Natural killer cell (primary cell): ENCODE data around the gene ATP2A1. TPM values are rescaled to one million over a fixed set of nuclear protein-coding genes. Genes with fewer than 3 reads are reported as not detected.
A peak's percentile ranks its signal among the peaks of the same experiment; 100 is the strongest.

Experiments
- ATAC-seq, 3 donors: fragments of 150-1000 bp in 2 of 3; fragments of 200-7000 bp in 1 of 3; cut with Tn5 transposase; 1 replicate in 1 of 3; 2 replicates in 2 of 3; pipeline ENCODE4 v1.10.0; 2021; ENCODE audit warnings: mild to moderate bottlenecking in 2 of 3, moderate library complexity in 2 of 3
- DNase-seq, 2 donors: peaks; one replicate each; pipeline versions ENCODE4 v3.0.0 to v3.0.0-alpha.2; 2013 to 2021; ENCODE audit warnings: mixed read lengths in 1 of 2
- H3K27ac ChIP-seq: one replicate; pipeline ENCODE4 v1.5.1; 2013; ENCODE audit warnings: mild to moderate bottlenecking, low read length
- H3K27me3 ChIP-seq: one replicate; pipeline ENCODE4 v1.6.1; 2013; ENCODE audit warnings: low read length; ENCODE audit not compliant: control insufficient read depth, insufficient read depth
- H3K36me3 ChIP-seq: one replicate; pipeline ENCODE4 v1.6.1; 2013; ENCODE audit warnings: low read length; ENCODE audit not compliant: control insufficient read depth, insufficient read depth
- H3K4me1 ChIP-seq: one replicate; pipeline ENCODE4 v1.6.1; 2013; ENCODE audit warnings: low read length; ENCODE audit not compliant: control insufficient read depth, insufficient read depth
- H3K4me3 ChIP-seq: one replicate; pipeline ENCODE4 v1.5.1; 2013; ENCODE audit warnings: low read length
- H3K9me3 ChIP-seq: one replicate; pipeline ENCODE4 v1.6.1; 2013; ENCODE audit warnings: low read length; ENCODE audit not compliant: control insufficient read depth, insufficient read depth
- H3K27ac Mint-ChIP-seq, 2 donors: one replicate each; pipeline ENCODE4 v1.8.0; 2022; ENCODE audit warnings: mild to moderate bottlenecking in 2 of 2, mixed read lengths in 2 of 2, moderate library complexity in 1 of 2
- H3K27me3 Mint-ChIP-seq, 2 donors: one replicate each; pipeline ENCODE4 v1.8.0; 2022; ENCODE audit warnings: low read depth in 2 of 2, mixed read lengths in 2 of 2
- H3K36me3 Mint-ChIP-seq: one replicate; pipeline ENCODE4 v1.8.0; 2022; ENCODE audit warnings: mixed read lengths
- H3K4me1 Mint-ChIP-seq, 2 donors: one replicate each; pipeline ENCODE4 v1.8.0; 2022; ENCODE audit warnings: mixed read lengths in 2 of 2
- H3K4me3 Mint-ChIP-seq: one replicate; pipeline ENCODE4 v1.8.0; 2022; ENCODE audit warnings: mild to moderate bottlenecking, moderate library complexity, mixed read lengths
- H3K9me3 Mint-ChIP-seq, 2 donors: one replicate each; pipeline ENCODE4 v1.8.0; 2022; ENCODE audit warnings: mixed read lengths in 2 of 2
- WGBS: methylation state at CpG from one replicate; pipeline ENCODE4 v1.1.7; 2013; ENCODE audit warnings: missing lambda C conversion rate; ENCODE audit not compliant: insufficient coverage; 5-methylcytosine and 5-hydroxymethylcytosine counted together
- intact Hi-C: fragments of 100-400 bp; cut with micrococcal nuclease; formaldehyde crosslinking; loops from one replicate; pipeline ENCODE4 v1.14.2; 2022
- total RNA-seq, 4 donors: library from RNA; stranded (reverse); fragments of 120-200 nt in 1 of 4; gene quantifications; one replicate each; pipeline versions ENCODE4 v1.2.3 to v1.2.4, GENCODE V29; 2013 to 2022
- TF ChIP-seq, protein P1 (sequence below): fragments of 200-600 bp; IDR thresholded peaks from one replicate; pipeline ENCODE4 v1.8.0; 2022; ENCODE audit warnings: antibody characterized with exemption

The ATP2A1 gene
- total RNA-seq, 3 donors from 2014 or later (not counting 1 experiment from before 2014, with no cell fraction given): 0.75 to 2.5 (median 1.3) TPM

DNA sequence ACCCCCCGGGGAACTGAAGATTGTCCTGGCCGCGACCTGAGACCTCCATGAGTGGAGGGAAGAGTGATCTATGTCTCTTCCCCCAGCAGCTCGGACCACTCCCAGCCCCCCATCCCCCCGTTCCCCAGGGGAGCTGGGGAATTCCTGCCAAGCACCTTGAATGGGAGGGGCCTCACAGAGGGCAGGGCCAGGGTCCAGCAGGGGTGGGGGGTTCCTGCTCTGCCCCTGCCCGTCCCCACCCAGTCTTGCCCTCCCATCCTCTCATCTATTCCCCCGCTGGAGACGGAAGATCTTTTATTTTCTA, 41.6 kb upstream of the ATP2A1 start:
- Histone ChIP-seq H3K9me3 (no peaks in the 10 kb centered on the region), H3K36me3 (peaks cover 59% of the 10 kb centered on the region), H3K4me1 (no peaks in the 10 kb centered on the region), H3K27me3 (no peaks in the 10 kb centered on the region), H3K27ac (no peak overlapping the region), H3K4me3 (no peak overlapping the region)
- TF ChIP-seq, protein P1, sequence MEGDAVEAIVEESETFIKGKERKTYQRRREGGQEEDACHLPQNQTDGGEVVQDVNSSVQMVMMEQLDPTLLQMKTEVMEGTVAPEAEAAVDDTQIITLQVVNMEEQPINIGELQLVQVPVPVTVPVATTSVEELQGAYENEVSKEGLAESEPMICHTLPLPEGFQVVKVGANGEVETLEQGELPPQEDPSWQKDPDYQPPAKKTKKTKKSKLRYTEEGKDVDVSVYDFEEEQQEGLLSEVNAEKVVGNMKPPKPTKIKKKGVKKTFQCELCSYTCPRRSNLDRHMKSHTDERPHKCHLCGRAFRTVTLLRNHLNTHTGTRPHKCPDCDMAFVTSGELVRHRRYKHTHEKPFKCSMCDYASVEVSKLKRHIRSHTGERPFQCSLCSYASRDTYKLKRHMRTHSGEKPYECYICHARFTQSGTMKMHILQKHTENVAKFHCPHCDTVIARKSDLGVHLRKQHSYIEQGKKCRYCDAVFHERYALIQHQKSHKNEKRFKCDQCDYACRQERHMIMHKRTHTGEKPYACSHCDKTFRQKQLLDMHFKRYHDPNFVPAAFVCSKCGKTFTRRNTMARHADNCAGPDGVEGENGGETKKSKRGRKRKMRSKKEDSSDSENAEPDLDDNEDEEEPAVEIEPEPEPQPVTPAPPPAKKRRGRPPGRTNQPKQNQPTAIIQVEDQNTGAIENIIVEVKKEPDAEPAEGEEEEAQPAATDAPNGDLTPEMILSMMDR: no peak
- ATAC-seq (no peak), DNase-seq (no peak)
- Mint-ChIP-seq H3K4me3 (no peak overlapping the region), H3K27ac (no peak overlapping the region), H3K4me1 (peaks cover 6 to 25% of the 10 kb centered on the region in 2 donors), H3K36me3 (peaks cover 20% of the 10 kb centered on the region), H3K9me3 (no peaks in the 10 kb centered on the region), H3K27me3 (no peaks in the 10 kb centered on the region)
- 89% methylated on average over 4 of the region's 8 CpGs for WGBS
- intact Hi-C loops: no loop called here

DNA sequence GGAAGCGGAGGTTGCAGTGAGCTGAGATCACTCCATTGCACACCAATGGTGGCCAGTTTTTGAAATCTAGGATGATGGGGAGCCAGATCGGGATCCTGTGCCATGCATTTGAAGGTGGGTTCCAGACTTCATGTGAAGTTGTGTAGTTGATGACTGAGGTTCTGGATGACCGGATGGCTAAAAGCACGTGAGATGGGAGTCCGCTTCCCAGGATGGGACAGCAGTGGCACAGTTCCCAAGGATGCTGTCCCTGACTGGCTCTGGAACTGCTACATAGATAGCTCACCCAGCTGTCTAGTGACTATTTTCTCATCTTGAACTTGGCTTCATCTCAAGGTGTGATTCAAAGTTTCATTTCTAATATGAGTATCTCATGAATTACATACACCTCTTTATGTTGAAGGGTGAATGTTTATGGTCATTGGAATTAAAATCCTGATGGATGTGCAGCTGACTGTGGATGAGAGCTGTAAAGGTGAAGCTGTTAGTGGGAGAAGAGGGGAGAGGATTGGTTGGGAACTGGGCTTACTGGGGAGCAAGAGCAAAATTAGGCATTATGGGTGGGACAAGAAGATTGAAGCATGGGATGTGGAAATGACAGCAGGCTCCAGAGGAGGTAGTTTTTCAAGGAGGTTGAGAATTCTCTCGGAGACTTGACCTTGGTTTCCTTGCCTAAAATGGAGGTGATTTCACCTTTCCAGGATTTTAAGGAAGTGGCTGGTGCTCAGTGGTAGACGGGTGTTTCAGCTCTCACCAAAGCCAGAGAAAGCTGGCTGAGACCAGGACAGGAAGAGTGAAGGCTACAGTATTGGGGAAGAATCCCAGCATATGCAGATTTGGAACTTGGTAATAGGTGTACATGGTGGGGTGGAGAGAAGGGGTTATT, 40.4 kb upstream of the ATP2A1 start:
- DNase-seq: no peak
- H3K9me3 ChIP-seq: no peaks in the 10 kb centered on the region
- ATAC-seq: no peak
- H3K4me1 ChIP-seq: no peaks in the 10 kb centered on the region
- TF ChIP-seq, protein P1: no peak
- no peak overlapping the region for H3K4me3 ChIP-seq
- Mint-ChIP-seq H3K27ac (peak overlapping the region; percentile 17 to 71), H3K9me3 (no peaks in the 10 kb centered on the region), H3K4me3 (no peak overlapping the region), H3K36me3 (peaks cover 10% of the 10 kb centered on the region), H3K4me1 (peaks cover 6 to 21% of the 10 kb centered on the region in 2 donors), H3K27me3 (no peaks in the 10 kb centered on the region)
- intact Hi-C loops: no loop called here
- no peak overlapping the region for H3K27ac ChIP-seq
- 93% methylated on average over 7 of the region's 7 CpGs for WGBS
- no peaks in the 10 kb centered on the region for H3K27me3 ChIP-seq
- peaks cover 56% of the 10 kb centered on the region for H3K36me3 ChIP-seq

DNA sequence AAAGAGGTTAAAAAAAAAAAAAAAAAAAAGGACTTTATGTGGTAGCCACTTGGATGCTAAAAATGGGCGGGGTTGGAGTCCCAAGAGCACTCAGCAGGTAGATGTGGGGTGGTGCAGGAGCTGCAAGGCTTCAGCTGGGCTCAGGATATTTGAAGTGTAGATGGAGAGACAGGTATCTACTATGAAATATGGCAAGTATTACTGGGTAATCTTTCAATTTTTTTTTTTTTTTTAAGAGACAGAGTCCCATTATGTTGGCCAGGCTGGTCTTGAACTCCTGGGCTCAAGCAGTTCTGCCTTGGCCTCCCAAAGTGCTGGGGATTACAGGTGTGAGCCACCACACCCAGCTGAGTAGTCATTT, 39.8 kb upstream of the ATP2A1 start:
- H3K27ac Mint-ChIP-seq: peak overlapping the region; percentile 17 to 71
- DNase-seq (no peak), ATAC-seq (no peak)
- Histone ChIP-seq H3K27ac (no peak overlapping the region), H3K36me3 (peaks cover 56% of the 10 kb centered on the region), H3K9me3 (no peaks in the 10 kb centered on the region), H3K4me3 (no peak overlapping the region), H3K27me3 (no peaks in the 10 kb centered on the region), H3K4me1 (no peaks in the 10 kb centered on the region)
- no peaks in the 10 kb centered on the region for H3K9me3 Mint-ChIP-seq
- H3K4me3 Mint-ChIP-seq: no peak overlapping the region
- TF ChIP-seq, protein P1: no peak
- peaks cover 3% of the 10 kb centered on the region for H3K36me3 Mint-ChIP-seq
- WGBS: 96% methylated on average over 1 of the region's 1 CpG
- intact Hi-C loops: no loop called here
- H3K27me3 Mint-ChIP-seq: no peaks in the 10 kb centered on the region
- H3K4me1 Mint-ChIP-seq: peaks cover 3 to 15% of the 10 kb centered on the region in 2 donors
